Astrocyte (in vitro differentiated cells and primary cell): ENCODE measurements around the gene TXNDC17. TPM values are rescaled to one million over a fixed set of nuclear protein-coding genes. Genes with fewer than 3 reads are reported as not detected.
A peak's percentile ranks its signal among the peaks of the same experiment; 100 is the strongest.
"Not testable (repeated sequence)": the region's sequence is repeated elsewhere in the genome, so short reads cannot be mapped to it uniquely, and the experiment has no call there.

ENCODE experiments used
- DNase-seq: peaks from one replicate; pipeline ENCODE4 v3.0.0-alpha.2; 2010; ENCODE audit warnings: low read depth
- FAIRE-seq: peaks from 2 replicates; lab custom pipeline; 2011; peaks lifted over from hg19 to GRCh38; lab: Jason Lieb, UNC
- H2AFZ ChIP-seq: 2 replicates; pipeline ENCODE4 v1.6.0; 2012; ENCODE audit warnings: low read depth, low read length, inconsistent platforms
- H3K27ac ChIP-seq: 2 replicates; pipeline ENCODE4 v1.5.1; 2011; ENCODE audit warnings: low read depth, low read length, inconsistent platforms
- H3K27me3 ChIP-seq: 2 replicates; pipeline ENCODE4 v1.6.0; 2011; ENCODE audit warnings: low read length, inconsistent platforms; ENCODE audit not compliant: insufficient read depth
- H3K36me3 ChIP-seq: 2 replicates; pipeline ENCODE4 v1.5.1; 2011; ENCODE audit warnings: low read length, inconsistent platforms; ENCODE audit not compliant: insufficient read depth
- H3K4me1 ChIP-seq: 2 replicates; pipeline ENCODE4 v1.5.1; 2011; ENCODE audit warnings: low read length, inconsistent platforms; ENCODE audit not compliant: insufficient read depth
- H3K4me2 ChIP-seq: 2 replicates; pipeline ENCODE4 v1.6.0; 2012; ENCODE audit warnings: low read length, inconsistent platforms
- H3K4me3 ChIP-seq: 2 replicates; pipeline ENCODE4 v1.5.1; 2011; ENCODE audit warnings: low read depth, mild to moderate bottlenecking, low read length, inconsistent platforms; ENCODE audit not compliant: insufficient read depth
- H3K79me2 ChIP-seq: 2 replicates; pipeline ENCODE4 v1.6.0; 2012; ENCODE audit warnings: mild to moderate bottlenecking, low read length, inconsistent platforms; ENCODE audit not compliant: insufficient read depth
- H3K9ac ChIP-seq: 2 replicates; pipeline ENCODE4 v1.6.0; 2012; ENCODE audit warnings: mild to moderate bottlenecking, low read length, inconsistent platforms
- H3K9me3 ChIP-seq: 2 replicates; pipeline ENCODE4 v1.5.1; 2012; ENCODE audit warnings: low read depth, mild to moderate bottlenecking, low read length, inconsistent platforms; ENCODE audit not compliant: insufficient read depth
- H4K20me1 ChIP-seq: 2 replicates; pipeline ENCODE4 v1.6.0; 2012; ENCODE audit warnings: low read length, inconsistent platforms; ENCODE audit not compliant: insufficient read depth
- H3K27ac Mint-ChIP-seq: one replicate; pipeline ENCODE4 v1.8.0; 2021; ENCODE audit warnings: mild to moderate bottlenecking, mixed read lengths; ENCODE audit not compliant: unreplicated experiment
- H3K27me3 Mint-ChIP-seq: one replicate; pipeline ENCODE4 v1.8.0; 2021; ENCODE audit warnings: low read depth, mixed read lengths; ENCODE audit not compliant: unreplicated experiment
- H3K36me3 Mint-ChIP-seq: one replicate; pipeline ENCODE4 v1.8.0; 2021; ENCODE audit warnings: low read depth, mixed read lengths; ENCODE audit not compliant: unreplicated experiment
- H3K4me1 Mint-ChIP-seq: one replicate; pipeline ENCODE4 v1.8.0; 2021; ENCODE audit warnings: low read depth, mixed read lengths; ENCODE audit not compliant: unreplicated experiment
- H3K4me3 Mint-ChIP-seq: one replicate; pipeline ENCODE4 v1.8.0; 2021; ENCODE audit warnings: mild to moderate bottlenecking, moderate library complexity, mixed read lengths; ENCODE audit not compliant: unreplicated experiment
- H3K9me3 Mint-ChIP-seq: one replicate; pipeline ENCODE4 v1.8.0; 2021; ENCODE audit warnings: mild to moderate bottlenecking, mixed read lengths; ENCODE audit not compliant: unreplicated experiment
- CTCF ChIP-seq: IDR thresholded peaks from 2 replicates; pipeline ENCODE4 v1.5.1; 2011; ENCODE audit warnings: low read depth, mild to moderate bottlenecking, inconsistent platforms, low read length, moderate library complexity; ENCODE audit not compliant: insufficient read depth
- EZH2 ChIP-seq: IDR thresholded peaks from 2 replicates; pipeline ENCODE4 v1.6.1; 2012; ENCODE audit warnings: mild to moderate bottlenecking, low read length, inconsistent platforms; ENCODE audit not compliant: insufficient read depth
- total RNA-seq: library from RNA; stranded (reverse); gene quantifications from 2 replicates; pipeline ENCODE4 v1.2.1, GENCODE V29; 2021

Gene TXNDC17
- total RNA-seq, 1 donor from 2014 or later: 158 TPM

GRCh38 chr17:6654841-6655731, 14.2 kb downstream of the TXNDC17 start:
- peaks cover 5% of the 10 kb centered on the region for H3K36me3 Mint-ChIP-seq
- peaks cover 20% of the 10 kb centered on the region for H3K4me1 Mint-ChIP-seq
- Histone ChIP-seq H3K36me3 (no peaks in the 10 kb centered on the region), H3K4me1 (peaks cover 30% of the 10 kb centered on the region), H3K4me3 (no peak overlapping the region), H3K9me3 (peaks cover 5% of the 10 kb centered on the region), H2AFZ (no peak overlapping the region), H3K4me2 (peak overlapping the region; percentile 64), H4K20me1 (peaks cover 6% of the 10 kb centered on the region), H3K27ac (no peak overlapping the region), H3K79me2 (peaks cover 11% of the 10 kb centered on the region), H3K27me3 (peaks cover 41% of the 10 kb centered on the region), H3K9ac (no peak overlapping the region)
- H3K27ac Mint-ChIP-seq: peak overlapping the region; percentile 26
- peak; percentile 61 for TF ChIP-seq EZH2
- no peak for TF ChIP-seq CTCF
- DNase-seq (no peak), FAIRE-seq (no peak)
- H3K4me3 Mint-ChIP-seq: peak overlapping the region; percentile 77
- peaks cover 2% of the 10 kb centered on the region for H3K9me3 Mint-ChIP-seq
- H3K27me3 Mint-ChIP-seq: peaks cover 39% of the 10 kb centered on the region

- H3K4me2 ChIP-seq: peak overlapping the region; percentile 64
- TF ChIP-seq EZH2: peak; percentile 12
- peak overlapping the region; percentile 78 for H3K4me3 Mint-ChIP-seq
- DNase-seq, H3K36me3 Mint-ChIP-seq, H2AFZ ChIP-seq, H3K4me3 ChIP-seq, H3K79me2 ChIP-seq, H3K9me3 ChIP-seq, H3K9me3 Mint-ChIP-seq, H3K36me3 ChIP-seq, H4K20me1 ChIP-seq, FAIRE-seq, H3K27ac Mint-ChIP-seq, H3K9ac ChIP-seq, H3K27ac ChIP-seq: not testable (repeated sequence)
- peaks cover 16% of the 10 kb centered on the region for H3K4me1 Mint-ChIP-seq
- H3K4me1 ChIP-seq: peaks cover 25% of the 10 kb centered on the region
- H3K27me3 ChIP-seq: peaks cover 43% of the 10 kb centered on the region
- peaks cover 47% of the 10 kb centered on the region for H3K27me3 Mint-ChIP-seq
Observed at GRCh38 chr17:6655732-6656361, 15.0 kb downstream of the TXNDC17 start.

GRCh38 chr17:6656797-6657632, 16.2 kb downstream of the TXNDC17 start:
- not testable (repeated sequence) for H3K9ac ChIP-seq, H4K20me1 ChIP-seq, H3K27ac ChIP-seq, FAIRE-seq, H3K79me2 ChIP-seq, H3K36me3 ChIP-seq, H3K9me3 Mint-ChIP-seq, H3K9me3 ChIP-seq, H3K4me2 ChIP-seq, H2AFZ ChIP-seq, H3K36me3 Mint-ChIP-seq, DNase-seq, H3K4me3 ChIP-seq
- Mint-ChIP-seq H3K4me1 (peaks cover 16% of the 10 kb centered on the region), H3K4me3 (peak overlapping the region; percentile 75), H3K27ac (peak overlapping the region; percentile 12), H3K27me3 (peaks cover 54% of the 10 kb centered on the region)
- Histone ChIP-seq H3K27me3 (peaks cover 49% of the 10 kb centered on the region), H3K4me1 (peaks cover 21% of the 10 kb centered on the region)
